OCI-M2 (cell line): Measurements from ENCODE around the gene C9orf78.

ENCODE experiments used
- DNase-seq: peaks from one replicate; lab custom pipeline; 2025; ENCODE audit not compliant: unreplicated experiment; lab: John Stamatoyannopoulos, UW

C9orf78 gene

DNA sequence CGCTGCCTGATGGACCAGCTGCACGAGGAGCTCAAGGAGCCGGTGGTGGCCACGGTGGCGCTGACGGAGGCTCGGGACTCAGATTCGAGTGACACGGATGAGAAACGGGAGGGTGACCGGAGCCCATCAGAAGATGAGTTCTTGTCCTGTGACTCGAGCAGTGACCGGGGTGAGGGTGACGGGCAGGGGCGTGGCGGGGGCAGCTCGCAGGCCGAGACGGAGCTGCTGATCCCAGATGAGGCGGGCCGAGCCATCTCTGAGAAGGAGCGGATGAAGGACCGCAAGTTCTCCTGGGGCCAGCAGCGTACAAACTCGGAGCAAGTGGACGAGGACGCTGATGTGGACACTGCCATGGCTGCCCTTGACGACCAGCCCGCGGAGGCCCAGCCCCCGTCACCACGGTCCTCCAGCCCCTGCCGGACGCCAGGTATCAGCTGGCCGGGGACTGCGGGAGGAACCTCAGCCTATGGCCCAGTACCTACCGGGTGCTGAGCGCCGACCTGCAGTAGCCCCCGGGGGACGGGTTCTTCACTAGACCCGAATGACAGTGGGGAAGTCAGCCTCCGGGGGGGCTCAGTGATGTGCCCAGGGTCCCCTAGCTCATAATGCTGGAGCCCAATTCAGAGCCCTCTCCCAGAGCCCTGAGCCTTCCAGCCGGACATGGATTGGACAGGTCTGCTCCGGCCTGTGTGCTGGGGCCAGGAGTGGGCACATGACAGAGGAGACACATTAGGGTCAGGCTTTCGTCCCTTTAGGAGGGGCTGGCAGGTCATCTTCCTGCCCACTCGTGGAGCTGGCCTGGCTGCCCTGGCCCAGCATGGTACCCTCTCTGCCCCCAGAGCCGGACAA is 33.2 kb upstream of the C9orf78 start:
- DNase-seq: no peak

DNA sequence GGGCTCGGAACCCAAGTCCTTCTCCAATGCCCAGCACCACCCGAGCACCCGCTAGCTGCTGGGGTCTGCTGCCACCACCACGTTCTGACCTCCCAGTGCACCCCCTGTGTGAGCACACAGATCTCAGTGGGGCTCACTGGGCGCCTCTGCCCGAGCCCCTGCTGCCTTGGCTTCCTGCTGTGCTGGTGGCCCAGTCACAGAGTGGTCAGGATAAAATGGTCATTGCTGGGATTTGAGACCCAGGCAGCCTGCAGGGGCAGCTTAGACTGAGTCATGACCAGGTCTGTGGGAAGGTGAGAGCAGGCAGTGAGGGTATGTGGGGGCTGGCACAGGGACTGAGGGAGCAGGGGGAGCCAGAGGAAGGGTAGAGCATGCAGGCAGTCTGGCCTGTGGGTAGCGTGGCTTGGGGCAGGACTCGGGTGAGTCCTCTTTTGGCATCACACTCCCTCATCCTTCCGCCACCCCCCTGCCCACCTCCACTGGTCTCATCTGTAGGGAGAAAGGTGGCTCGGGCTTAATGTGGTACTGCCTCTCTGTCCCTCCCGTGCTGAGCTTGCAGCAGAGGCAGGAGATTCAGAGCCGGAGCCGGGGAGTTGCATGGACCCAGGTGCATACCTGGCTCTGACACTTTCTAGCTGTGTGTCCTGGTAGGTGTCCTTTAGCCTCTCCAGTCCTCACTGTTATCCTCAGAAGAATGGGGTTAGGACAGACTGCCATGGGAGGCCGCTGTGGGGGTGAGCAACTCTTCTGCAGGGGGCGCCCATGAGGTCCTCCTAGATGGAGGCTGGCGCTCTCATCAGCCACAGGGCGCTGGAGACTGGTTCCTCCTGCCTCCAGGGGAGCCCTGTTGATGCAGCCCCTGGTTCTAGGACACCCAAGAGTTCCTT is 32.3 kb upstream of the C9orf78 start:
- no peak for DNase-seq

DNA sequence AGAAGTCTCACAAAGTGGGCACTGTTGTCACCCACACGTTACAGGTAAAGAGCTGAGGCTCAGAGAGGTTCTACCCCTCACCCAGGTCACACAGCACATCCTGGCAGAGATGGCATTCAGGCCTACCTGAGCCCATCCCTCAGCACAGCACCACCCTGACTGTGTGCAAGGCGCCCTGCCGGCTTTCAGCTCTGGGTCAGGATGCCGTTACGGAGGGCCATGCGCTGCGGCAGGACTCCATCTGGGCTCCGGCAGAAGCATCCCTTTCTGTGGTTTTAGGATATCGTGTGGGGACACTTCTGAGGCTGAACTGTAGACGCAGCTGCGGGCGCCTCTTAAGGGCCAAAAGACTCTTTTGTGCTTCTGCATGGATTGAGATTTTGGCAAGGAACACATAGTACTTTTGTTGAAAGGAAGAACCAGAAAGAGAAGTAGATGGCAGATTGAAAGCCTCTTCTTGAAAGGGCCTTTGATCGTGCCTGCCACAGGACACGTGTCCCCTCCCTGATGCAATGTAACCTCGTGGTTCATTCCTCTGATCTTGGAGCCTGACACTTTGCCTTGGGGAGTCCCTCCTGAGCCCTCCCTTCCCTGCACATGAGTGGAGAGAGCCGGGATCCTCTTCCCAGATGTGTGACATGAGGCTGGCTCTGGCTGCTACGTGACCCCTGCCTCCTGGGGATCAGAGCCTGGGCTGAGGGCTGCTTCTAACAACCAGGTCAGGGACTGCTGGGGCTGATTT is 31.5 kb upstream of the C9orf78 start:
- no peak for DNase-seq

DNA sequence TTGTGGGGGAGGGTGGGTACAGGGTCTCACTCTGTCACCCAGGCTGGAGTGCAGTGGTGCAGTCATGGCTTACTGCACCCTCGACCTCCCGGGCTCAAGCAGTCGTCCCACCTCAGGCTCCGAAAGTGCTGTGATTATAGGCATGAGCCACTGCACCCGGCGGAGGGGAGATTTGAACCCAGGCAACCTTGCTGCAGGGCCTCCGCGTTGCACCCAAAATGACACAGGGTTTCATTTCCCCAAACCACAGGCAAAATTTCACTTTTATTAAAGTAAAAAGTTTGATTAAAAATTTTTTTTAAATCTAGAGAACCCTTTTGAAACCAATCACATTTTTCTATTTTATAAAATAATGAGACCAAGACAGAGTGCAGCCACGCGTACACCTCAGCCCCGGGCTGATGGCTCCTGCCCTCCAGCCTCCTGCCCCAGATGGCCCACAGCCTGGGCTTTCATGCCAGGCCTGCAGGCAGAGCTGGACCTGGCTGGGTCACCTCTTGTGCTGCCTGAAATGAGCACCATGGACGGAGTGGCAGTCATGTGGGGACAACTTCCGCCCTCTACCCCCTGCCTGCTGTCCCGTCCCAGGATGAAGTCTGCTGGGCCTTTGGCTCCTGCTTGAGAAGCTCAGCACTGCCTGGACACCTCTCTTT is 30.7 kb upstream of the C9orf78 start:
- DNase-seq: no peak

DNA sequence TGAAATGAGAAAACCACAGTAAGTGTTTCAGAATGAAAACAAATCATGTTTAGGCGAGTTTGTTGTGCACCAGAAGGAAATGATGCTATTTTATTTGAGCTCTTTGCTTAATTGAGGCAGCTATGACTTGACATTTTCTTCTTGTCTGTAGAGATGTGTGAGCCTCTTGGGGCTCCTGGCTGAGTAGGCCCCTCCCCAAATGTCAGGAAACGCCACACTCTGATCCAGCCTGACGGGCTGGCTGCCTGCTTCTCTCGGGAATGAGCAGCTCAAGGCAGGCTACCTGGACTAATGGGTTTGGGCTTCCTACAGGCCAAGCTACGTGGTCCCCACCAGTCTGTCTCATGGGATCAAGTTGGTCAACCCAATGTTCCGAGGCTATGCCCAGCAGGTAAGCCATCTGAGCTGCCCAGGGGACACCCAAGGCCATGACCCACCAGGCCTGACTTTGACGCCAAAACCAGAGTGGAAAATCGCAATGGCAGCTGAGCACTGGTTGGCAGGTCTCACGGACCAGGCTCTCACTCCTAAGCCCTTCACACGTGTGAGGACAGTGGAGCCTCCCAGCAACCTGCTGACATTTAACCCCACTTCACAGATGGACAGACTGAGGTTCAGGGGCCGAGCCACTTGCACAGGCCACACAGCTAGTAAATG is 30.0 kb upstream of the C9orf78 start:
- no peak for DNase-seq

DNA sequence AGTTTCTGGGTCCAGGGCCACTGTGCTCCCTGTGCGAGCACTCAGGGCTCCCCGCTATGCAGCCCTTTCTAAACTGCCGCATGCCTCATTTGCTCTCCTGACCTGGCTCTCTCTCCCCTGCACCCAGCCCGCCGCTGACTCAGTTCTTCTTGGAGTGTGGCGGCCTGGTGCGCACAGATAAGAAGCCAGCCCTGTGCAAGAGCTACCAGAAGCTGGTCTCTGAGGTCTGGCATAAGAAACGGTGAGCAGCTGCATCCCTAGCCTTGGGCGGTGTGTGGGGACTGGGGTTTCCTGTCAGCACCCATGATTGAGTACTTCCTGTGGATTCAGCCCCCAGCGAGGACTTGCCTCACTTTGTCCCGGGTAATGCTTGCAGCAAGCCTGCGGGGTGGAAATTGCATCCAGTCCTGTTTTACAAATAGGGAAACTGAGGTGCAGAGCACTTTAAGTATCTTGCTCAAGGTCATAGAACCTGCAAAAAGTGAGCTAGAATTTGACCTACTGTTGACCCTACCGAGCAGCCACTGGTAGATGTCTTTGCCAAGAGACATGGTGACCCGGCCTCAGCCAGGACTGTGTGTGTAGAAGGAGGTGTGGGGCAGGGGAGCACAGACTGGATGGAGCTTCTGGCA is 28.1 kb upstream of the C9orf78 start:
- peak; percentile 57 for DNase-seq

DNA sequence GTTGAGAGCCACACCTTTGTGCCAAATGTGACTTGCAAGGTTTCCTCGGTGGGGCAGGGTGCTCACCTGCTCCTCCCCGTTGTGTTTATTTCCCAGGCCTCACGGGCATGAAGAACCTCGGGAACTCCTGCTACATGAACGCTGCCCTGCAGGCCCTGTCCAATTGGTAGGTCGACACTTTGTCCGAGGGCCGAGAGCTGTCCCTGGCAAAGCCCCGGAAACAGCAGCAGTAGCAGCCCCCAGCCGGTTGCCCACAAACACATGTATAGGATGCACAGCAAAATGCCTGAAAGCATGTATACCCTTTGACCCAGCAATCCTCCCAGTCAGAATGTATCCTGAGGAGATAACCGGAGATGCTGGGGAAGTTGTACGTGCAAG is 26.4 kb upstream of the C9orf78 start:
- no peak for DNase-seq

DNA sequence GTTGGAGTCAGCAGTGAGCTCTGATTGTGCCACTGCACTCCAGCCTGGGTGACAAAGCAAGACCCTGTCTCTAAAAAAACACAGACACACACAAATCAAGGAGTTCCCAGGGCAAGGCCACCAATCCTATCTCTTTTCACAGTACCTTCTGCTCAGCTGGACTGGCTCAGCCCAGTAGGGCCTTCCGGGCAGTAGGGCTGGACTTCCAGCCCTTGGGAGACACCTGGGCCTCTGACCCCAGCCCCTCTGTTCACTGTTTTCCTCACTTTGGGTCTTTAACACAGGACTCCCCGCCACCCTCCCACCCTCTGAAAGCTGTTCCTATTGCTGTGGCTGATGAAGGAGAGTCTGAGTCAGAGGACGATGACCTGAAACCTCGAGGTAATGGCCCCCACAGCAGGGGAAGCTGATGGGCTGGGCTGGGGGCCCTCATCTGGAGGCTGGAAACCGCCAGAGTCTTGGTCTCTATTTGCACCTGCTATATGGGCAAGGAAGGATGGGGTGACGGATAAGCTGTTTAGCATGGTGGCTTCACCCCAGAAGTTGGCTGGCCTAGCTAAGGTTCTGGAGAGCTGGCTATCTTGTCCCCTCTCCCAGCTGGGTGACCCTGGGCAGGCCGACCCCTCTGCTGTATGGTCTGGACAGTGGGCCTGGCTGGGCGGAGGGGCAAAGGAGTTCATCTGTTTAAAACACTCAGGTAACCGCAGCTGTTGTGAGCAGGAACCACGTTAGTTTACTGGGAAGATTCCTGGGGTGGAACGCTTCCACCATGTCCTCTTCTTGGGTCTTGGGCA is 25.8 kb upstream of the C9orf78 start:
- DNase-seq: no peak

DNA sequence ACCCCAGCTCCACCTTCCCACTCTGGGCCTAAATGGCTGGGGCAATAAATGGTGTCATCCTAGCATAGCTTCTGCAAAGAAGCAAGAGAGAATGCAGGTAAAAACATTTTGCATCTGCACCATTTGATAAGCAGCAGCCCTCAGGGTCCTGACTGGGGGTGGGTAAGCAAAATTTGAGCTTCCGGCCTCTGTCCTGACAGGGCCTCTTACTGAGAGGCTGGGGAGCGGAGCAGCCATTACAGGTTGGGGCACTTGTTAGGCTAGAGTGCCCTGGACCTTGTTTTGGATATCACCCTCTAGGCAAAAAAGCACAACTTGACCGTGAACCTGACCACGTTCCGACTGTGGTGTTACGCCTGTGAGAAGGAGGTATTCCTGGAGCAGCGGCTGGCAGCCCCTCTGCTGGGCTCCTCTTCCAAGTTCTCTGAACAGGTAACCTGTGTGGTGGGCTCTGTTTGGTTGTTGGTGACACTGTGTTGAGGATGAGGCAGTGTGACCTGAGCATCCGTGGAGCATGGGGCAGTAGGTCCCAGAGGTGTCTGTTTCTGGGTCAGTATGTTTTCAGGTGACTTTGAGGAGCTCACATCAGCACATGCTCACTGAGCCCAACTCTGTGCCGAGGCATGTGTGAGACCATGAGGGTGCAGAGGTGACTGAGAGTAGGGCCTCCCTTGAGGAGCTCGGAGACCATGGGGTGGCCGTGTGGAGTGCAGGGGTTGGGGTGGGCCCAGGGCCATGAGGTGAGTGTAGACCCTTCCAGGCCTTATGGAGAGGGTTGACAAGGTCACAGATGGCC is 23.3 kb upstream of the C9orf78 start:
- no peak for DNase-seq

DNA sequence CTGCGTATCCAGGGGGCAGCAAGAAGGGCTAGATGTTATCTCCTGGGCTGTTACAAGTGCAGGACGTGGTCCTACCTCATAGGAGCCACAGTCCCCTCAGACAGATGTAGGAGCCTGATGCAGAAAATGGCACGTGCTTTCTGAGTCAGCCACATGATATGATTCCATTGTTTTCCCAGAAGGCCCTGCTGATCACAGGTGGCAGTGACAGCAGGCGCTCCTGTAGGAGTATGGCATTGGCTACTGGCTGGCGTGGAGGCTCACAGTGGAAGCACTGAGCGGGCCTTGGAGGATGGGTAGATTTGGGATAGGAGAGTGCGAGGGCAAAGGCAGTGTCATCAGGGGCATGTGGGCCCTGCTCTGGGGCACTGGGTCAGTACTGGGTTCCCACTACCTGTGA is 22.1 kb upstream of the C9orf78 start:
- no peak for DNase-seq

DNA sequence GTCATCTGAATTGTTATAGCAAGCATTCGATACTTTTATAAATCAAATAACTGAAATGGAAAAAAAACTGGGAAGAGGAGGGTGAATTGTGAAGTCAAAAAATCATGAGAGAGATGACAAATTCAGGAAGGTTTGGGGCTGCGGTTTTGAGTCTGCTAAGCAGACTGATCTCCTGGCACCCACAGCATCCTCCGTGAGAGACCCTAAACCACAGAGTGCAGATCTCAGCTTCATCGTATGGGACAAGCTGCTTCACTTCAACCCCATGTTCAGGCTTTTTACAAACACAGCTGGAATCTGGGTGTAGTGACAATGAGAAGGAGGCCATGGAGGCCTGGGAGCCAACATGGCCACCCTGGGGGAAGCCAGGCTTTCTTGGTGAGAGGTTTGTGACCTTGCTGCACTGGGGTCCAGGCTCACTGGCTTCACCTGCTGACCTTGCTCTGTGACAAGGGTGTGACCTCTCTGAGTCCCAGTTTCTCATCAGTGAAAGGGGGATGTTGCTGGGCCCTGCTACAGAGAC is 19.6 kb upstream of the C9orf78 start:
- DNase-seq: no peak

DNA sequence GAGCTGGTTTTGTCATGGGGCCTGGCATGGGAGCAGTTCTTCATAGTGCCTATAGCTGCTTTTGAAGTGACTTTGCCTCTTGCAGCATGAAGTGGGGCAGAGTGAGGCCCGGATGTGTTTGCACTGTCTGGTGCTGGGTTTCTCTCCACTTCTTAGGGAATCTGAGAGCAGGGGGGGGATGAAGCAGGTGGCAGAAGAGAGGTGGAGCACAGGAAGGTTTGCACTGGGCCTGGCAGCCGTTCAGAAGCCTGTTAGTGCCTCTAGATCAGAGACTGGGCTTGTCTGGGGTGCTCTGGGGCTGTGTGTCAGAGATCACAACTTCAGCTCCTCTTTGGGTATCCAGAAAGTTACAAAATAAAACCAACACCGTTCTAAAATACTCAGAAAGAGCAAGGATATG is 18.5 kb upstream of the C9orf78 start:
- no peak for DNase-seq

DNA sequence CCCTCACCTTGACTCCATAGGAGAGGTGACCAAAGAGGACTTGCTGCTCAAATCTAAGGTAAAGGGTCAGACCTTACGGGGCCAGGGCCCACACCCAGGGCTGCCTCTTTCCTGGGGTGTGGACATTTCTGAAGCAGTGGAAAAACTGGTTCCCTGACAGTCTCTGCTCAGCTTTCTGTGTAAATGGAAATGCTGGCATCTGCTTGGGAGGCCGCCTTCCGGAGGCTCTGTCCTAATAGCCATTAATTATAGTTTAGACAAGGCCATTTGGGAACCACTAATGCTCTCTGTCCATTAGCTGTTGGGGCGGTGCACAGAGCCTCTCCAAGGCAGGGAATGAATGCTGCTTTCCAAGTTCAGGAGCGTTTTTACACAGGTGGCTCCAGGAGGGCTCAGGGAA is 17.5 kb upstream of the C9orf78 start:
- DNase-seq: no peak

DNA sequence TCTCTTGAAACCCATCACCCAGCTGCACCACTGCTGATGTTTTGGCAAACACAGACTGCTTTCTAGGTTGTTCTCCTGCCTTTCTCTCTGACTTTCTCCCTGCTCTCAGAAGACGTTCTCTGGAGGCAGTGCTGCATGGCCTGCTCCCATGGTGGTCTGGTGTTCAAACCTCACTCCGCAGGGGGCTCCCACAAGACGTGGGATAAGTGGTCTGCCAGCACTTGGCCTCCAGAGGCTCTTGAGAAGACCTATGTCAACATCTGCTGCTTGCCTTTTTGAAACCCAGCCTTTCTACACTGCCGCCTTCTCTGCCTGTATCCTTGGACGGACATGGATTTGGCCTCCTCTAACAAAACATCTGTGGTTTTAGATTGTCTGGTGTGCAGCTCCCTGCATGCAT is 16.7 kb upstream of the C9orf78 start:
- no peak for DNase-seq

DNA sequence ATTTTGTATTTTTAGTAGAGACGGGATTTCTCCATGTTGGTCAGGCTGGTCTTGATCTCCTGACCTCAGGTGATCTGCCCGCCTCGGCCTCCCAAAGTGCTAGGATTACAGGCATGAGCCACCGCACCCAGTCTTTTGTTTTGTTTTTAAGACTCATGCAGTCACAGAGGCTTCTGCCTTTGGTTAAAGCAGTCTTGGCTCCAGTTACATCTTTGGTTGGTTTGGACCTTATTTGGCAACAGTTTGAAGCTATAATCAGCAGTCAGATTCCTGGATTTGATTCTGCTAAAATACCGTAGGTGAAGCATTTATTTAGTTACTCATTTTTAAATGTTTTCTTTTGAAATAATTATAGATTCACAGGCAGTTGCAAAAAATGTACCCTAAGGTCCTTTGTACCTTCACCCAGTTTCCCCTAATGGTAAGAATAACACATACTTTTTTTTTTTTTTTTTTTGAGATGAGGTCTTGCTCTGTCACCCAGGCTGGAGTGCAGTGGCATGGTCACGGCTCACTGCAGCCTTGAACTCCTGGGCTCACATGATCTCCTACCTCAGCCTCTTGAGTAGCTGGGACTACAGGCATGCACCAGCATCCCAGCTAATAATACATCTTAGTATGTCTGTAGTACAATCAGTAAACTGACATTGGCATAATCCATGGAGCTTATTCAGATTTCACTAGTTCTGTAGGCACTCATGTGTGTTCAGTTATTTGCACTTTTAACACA is 15.9 kb upstream of the C9orf78 start:
- no peak for DNase-seq

DNA sequence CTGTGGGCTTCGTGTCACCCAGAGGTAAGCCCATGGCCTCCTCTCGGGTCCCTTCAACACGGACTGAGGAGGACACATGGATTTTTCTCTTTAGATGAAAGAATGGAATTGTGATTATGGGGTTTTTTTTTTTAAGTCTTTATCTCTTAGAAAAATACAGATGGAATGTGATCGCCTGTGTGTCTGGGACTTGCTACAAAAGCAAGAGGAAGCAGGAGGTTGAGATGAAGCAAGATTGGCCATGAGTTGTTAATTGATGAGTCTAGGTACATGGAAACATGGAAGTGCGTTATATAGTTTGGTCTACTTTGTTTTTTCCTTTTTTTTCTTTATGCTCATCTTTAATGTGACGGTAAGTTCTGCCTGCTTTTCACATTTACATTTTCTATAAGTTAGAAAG is 14.8 kb upstream of the C9orf78 start:
- no peak for DNase-seq

DNA sequence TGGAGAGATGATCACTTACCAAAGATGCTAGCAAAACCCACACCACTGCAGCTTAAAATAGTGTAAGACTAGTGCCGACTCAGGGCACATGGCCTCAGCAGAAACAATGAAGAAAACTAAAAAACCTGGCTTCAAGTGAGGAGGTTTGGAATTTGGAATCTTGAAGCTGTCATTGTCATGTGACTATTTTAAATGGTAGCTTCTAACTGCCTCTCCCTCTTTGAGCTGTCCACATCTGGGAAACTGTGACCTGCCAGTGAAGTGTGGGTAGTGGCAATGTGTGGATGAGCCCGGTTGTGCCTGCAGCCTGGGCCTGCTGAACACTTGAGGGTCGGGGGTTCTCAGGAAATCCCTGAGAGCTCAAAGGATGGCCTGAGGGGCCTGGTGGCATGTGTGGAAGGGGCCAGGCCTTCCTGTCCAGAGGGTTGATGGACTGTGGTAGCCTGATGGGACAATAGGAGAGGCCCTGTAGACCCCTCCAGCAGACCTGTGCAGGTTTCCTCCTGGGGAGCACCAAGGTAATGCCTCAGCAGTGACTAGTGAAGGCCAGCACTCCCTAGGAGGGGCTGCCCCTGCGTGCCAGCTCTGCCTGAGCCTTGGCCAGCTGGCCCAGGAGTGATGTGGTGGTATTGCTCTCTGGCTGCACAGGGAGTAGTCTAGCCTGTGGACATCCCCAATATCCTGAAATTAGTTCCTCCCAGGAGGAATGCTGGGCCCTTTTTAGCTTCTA is 13.8 kb upstream of the C9orf78 start:
- no peak for DNase-seq
